HepG2 (cell line): ENCODE results near the gene RAB27B. TPM values are rescaled to one million over a fixed set of nuclear protein-coding genes. Genes with fewer than 3 reads are reported as not detected.

Experiments
- ATAC-seq: fragments of 200-7000 bp; cut with Tn5 transposase; 3 replicates; pipeline ENCODE4 v1.9.1; 2020; ENCODE audit warnings: mild to moderate bottlenecking, moderate library complexity
- BruUV-seq: library from RNA; stranded (reverse); fragments of 400-500 nt; replicated peaks from 2 replicates; lab custom pipeline; 2021; lab: Mats Ljungman, UMichigan
- CTCF ChIA-PET: fragments of 300-600 bp; formaldehyde crosslinking; extraction: SDS; loops from one replicate; lab custom pipeline; 2021; ENCODE audit warnings: low total read pairs, inconsistent platforms, low intra/inter-chr PET ratio; lab: Yijun Ruan, JAX
- POLR2A ChIA-PET: fragments of 350-600 bp; sonication (Branson Sonifier 250); formaldehyde crosslinking; loops from one replicate; lab custom pipeline; 2020; ENCODE audit warnings: antibody characterized with exemption, inconsistent platforms; lab: Yijun Ruan, JAX
- DNase-seq: peaks from one replicate; pipeline ENCODE4 v3.0.0-alpha.2; 2015; ENCODE audit warnings: low spot score
- FAIRE-seq: peaks from 3 replicates; lab custom pipeline; 2011; peaks lifted over from hg19 to GRCh38; lab: Jason Lieb, UNC
- H2AFZ ChIP-seq: one replicate; pipeline ENCODE4 v1.6.1; 2011; ENCODE audit warnings: low read length, inconsistent platforms
- H3K27ac ChIP-seq: fragments of 300-600 bp; 3 replicates; pipeline ENCODE4 v1.8.0; 2011; ENCODE audit warnings: mixed run types, mild to moderate bottlenecking, mixed read lengths, low read length, inconsistent platforms; ENCODE audit not compliant: insufficient read depth; ENCODE audit errors: extremely low read length
- H3K27me3 ChIP-seq, 2 experiments: fragments of 200-600 bp in 1 of 2; 2 replicates in 1 of 2; 3 replicates in 1 of 2; pipeline versions ENCODE4 v1.6.0 to v1.8.0; 2011; ENCODE audit warnings: low read length in 2 of 2, mild to moderate bottlenecking in 2 of 2, moderate library complexity in 2 of 2, inconsistent platforms in 1 of 2; ENCODE audit not compliant: insufficient read depth in 2 of 2, control insufficient read depth in 1 of 2
- H3K36me3 ChIP-seq, 2 experiments: fragments of 200-600 bp in 1 of 2; replicated peaks in 1 of 2; 2 replicates in 1 of 2; 3 replicates in 1 of 2; pipeline versions ENCODE4 v1.5.1 to v1.8.0; 2011; ENCODE audit warnings: low read length in 2 of 2, inconsistent platforms in 1 of 2; ENCODE audit not compliant: insufficient read depth in 2 of 2, control insufficient read depth in 1 of 2
- H3K4me1 ChIP-seq: 2 replicates; pipeline ENCODE4 v1.5.1; 2012; ENCODE audit warnings: low read length, inconsistent platforms; ENCODE audit not compliant: insufficient read depth
- H3K4me2 ChIP-seq: 2 replicates; pipeline ENCODE4 v1.6.0; 2011; ENCODE audit warnings: low read depth, low read length, inconsistent platforms
- H3K4me3 ChIP-seq, 3 experiments: fragments of 200-600 bp in 1 of 3; sonication (generic), shearing (Covaris generic) in 1 of 3; replicated peaks in 1 of 3; 2 replicates each; pipeline ENCODE4 v1.5.1; 2011 to 2016; ENCODE audit warnings: low read length in 3 of 3, inconsistent platforms in 2 of 3, low read depth in 2 of 3, mild to moderate bottlenecking in 2 of 3, control low read depth in 1 of 3, mixed read lengths in 1 of 3; ENCODE audit not compliant: insufficient read depth in 1 of 3
- H3K79me2 ChIP-seq: one replicate; pipeline ENCODE4 v1.6.1; 2011; ENCODE audit warnings: low read length, inconsistent platforms; ENCODE audit not compliant: insufficient read depth
- H3K9ac ChIP-seq: 2 replicates; pipeline ENCODE4 v1.6.0; 2011; ENCODE audit warnings: mild to moderate bottlenecking, low read depth, low read length, inconsistent platforms; ENCODE audit not compliant: insufficient read depth
- H3K9me3 ChIP-seq: 2 replicates; pipeline ENCODE4 v1.5.1; 2012; ENCODE audit warnings: mild to moderate bottlenecking, low read length
- H4K20me1 ChIP-seq: 2 replicates; pipeline ENCODE4 v1.6.0; 2011; ENCODE audit warnings: inconsistent platforms, mild to moderate bottlenecking, low read length, moderate library complexity; ENCODE audit not compliant: insufficient read depth
- BORCS8-MEF2B ChIP-seq: sonication (generic); formaldehyde crosslinking; IDR thresholded peaks from 2 replicates; pipeline ENCODE4 v1.8.0; 2022; ENCODE audit warnings: mild to moderate bottlenecking, missing genetic modification reagents
- ZNF343 ChIP-seq: sonication (generic); formaldehyde crosslinking; IDR thresholded peaks from 2 replicates; pipeline ENCODE4 v1.4.0; 2020; ENCODE audit warnings: mild to moderate bottlenecking, missing genetic modification reagents
- ZNF678 ChIP-seq: sonication (generic); formaldehyde crosslinking; IDR thresholded peaks from 2 replicates; pipeline ENCODE4 v1.4.0; 2020; ENCODE audit warnings: mild to moderate bottlenecking, missing genetic modification reagents
- ZNF709 ChIP-seq: sonication (generic); formaldehyde crosslinking; IDR thresholded peaks from 2 replicates; pipeline ENCODE4 v1.5.0; 2020; ENCODE audit warnings: mild to moderate bottlenecking, missing genetic modification reagents
- ZSCAN21 ChIP-seq: sonication (generic); formaldehyde crosslinking; IDR thresholded peaks from 2 replicates; pipeline ENCODE4 v1.8.0; 2022; ENCODE audit warnings: mild to moderate bottlenecking, missing genetic modification reagents, moderate library complexity, borderline replicate concordance
- WGBS: methylation state at CpG from one replicate; pipeline ENCODE4 v1.1.6; 2017; ENCODE audit warnings: low lambda C conversion rate; 5-methylcytosine and 5-hydroxymethylcytosine counted together
- in situ Hi-C: cut with HindIII; loops from 2 replicates; pipeline ENCODE4 v1.10.0; 2017; ENCODE audit warnings: low pct_unique_long_range_greater_than_20kb; ENCODE audit not compliant: extremely low pct_ligation_motif_present
- intact Hi-C: fragments of 100-400 bp; cut with micrococcal nuclease; formaldehyde crosslinking; loops from one replicate; pipeline ENCODE4 v1.10.0; 2022; ENCODE audit not compliant: unreplicated experiment
- polyA plus RNA-seq, 8 experiments: library from polyadenylated mRNA; depleted of rRNA in 3 of 8; stranded (reverse) in 7 of 8; unstranded in 1 of 8; fragments of >200 nt; fragmentation: Illumina TruSeq in 4 of 8; extraction: Trizol in 4 of 8; gene quantifications; 2 replicates each; pipeline versions ENCODE4 v1.2.1 to v1.2.3, GENCODE V29; 2011 to 2016; ENCODE audit warnings: low read depth in 4 of 8, missing spikeins in 1 of 8, mixed read lengths in 1 of 8; ENCODE audit not compliant: insufficient read depth in 1 of 8
- total RNA-seq, 5 experiments: library from RNA; depleted of rRNA; stranded (reverse); fragments of >200 nt; fragmentation: Illumina TruSeq; extraction: Trizol; gene quantifications; 2 replicates each; pipeline ENCODE4 v1.2.3, GENCODE V29; 2016; ENCODE audit warnings: low read depth in 1 of 5
- TF ChIP-seq, protein P1 (sequence below): sonication (generic); formaldehyde crosslinking; IDR thresholded peaks from 2 replicates; pipeline ENCODE4 v1.8.1; 2022; ENCODE audit warnings: low read depth, mild to moderate bottlenecking, missing genetic modification reagents
- TF ChIP-seq, protein P2 (sequence below): sonication (generic); formaldehyde crosslinking; IDR thresholded peaks from 2 replicates; pipeline ENCODE4 v1.4.0; 2020; ENCODE audit warnings: missing genetic modification reagents, borderline replicate concordance

RAB27B gene
- total and polyA plus RNA-seq, 2 of the 13 experiments (the other 11 are each of a cell fraction or from before 2014, with no cell fraction given) = not detected

DNA sequence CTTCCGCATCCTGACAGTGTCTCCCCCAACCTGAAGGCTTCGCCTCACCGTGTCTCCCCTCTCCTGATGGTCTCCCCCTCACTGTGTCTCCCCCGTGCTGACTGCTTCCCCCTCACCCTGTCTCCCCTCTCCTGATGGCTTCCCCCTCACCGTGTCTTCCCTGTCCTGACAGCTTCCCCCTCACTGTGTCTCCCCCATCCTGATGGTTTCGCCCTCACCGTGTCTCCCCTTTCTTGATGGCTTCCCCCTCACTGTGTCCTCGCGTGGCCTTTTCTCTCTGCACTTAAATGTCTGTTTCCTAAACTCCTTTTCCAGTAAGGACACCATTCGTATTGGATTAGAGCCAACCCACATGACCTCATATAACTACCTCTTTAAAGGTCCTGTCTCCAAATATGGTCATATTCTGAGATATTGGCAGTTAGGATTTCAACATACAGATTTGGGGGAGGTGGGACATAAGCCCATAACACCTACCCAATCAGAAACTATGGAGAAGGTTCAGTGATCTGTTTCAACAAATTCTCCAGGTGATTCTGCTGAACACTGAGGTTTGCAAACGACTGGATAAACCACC, 47.9 kb upstream of the RAB27B start:
- POLR2A ChIA-PET = no interaction called here

GRCh38 chr18:54780970-54781369, 47.3 kb upstream of the RAB27B start:
- FAIRE-seq = no peak
- H3K27ac ChIP-seq = no peak overlapping the region

More for the DNA sequence above, 47.9 kb upstream of the RAB27B start:
- no TSS peak for BruUV-seq
- no peak for FAIRE-seq
- 36% methylated on average over 10 of the region's 11 CpGs for WGBS
- Histone ChIP-seq H3K4me1 (no peaks in the 10 kb centered on the region), H3K27ac (no peak overlapping the region), H3K9me3 (no peaks in the 10 kb centered on the region), H3K36me3 (no peaks in the 10 kb centered on the region), H4K20me1 (no peaks in the 10 kb centered on the region), H3K4me2 (no peak overlapping the region), H3K27me3 (no peaks in the 10 kb centered on the region), H2AFZ (no peak overlapping the region), H3K79me2 (no peaks in the 10 kb centered on the region), H3K4me3 (no peak overlapping the region), H3K9ac (no peak overlapping the region)
- in situ Hi-C loops = no loop called here
- ATAC-seq = no peak
- CTCF ChIA-PET = no interaction called here
- no peak for DNase-seq
- intact Hi-C loops = no loop called here
- TF ChIP-seq ZSCAN21 (CRISPR knock-in tag) (no peak), BORCS8-MEF2B (CRISPR knock-in tag) (no peak), ZNF709 (CRISPR knock-in tag) (no peak)
- TF ChIP-seq, protein P1, sequence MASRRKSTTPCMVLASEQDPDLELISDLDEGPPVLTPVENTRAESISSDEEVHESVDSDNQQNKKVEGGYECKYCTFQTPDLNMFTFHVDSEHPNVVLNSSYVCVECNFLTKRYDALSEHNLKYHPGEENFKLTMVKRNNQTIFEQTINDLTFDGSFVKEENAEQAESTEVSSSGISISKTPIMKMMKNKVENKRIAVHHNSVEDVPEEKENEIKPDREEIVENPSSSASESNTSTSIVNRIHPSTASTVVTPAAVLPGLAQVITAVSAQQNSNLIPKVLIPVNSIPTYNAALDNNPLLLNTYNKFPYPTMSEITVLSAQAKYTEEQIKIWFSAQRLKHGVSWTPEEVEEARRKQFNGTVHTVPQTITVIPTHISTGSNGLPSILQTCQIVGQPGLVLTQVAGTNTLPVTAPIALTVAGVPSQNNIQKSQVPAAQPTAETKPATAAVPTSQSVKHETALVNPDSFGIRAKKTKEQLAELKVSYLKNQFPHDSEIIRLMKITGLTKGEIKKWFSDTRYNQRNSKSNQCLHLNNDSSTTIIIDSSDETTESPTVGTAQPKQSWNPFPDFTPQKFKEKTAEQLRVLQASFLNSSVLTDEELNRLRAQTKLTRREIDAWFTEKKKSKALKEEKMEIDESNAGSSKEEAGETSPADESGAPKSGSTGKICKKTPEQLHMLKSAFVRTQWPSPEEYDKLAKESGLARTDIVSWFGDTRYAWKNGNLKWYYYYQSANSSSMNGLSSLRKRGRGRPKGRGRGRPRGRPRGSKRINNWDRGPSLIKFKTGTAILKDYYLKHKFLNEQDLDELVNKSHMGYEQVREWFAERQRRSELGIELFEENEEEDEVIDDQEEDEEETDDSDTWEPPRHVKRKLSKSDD = no peak

More at GRCh38 chr18:54780970-54781369, 47.3 kb upstream of the RAB27B start:
- no peaks in the 10 kb centered on the region for H3K27me3 ChIP-seq
- H4K20me1 ChIP-seq = no peaks in the 10 kb centered on the region
- no peak for ATAC-seq
- no TSS peak for BruUV-seq
- H3K9ac ChIP-seq = no peak overlapping the region
- TF ChIP-seq, protein P2, sequence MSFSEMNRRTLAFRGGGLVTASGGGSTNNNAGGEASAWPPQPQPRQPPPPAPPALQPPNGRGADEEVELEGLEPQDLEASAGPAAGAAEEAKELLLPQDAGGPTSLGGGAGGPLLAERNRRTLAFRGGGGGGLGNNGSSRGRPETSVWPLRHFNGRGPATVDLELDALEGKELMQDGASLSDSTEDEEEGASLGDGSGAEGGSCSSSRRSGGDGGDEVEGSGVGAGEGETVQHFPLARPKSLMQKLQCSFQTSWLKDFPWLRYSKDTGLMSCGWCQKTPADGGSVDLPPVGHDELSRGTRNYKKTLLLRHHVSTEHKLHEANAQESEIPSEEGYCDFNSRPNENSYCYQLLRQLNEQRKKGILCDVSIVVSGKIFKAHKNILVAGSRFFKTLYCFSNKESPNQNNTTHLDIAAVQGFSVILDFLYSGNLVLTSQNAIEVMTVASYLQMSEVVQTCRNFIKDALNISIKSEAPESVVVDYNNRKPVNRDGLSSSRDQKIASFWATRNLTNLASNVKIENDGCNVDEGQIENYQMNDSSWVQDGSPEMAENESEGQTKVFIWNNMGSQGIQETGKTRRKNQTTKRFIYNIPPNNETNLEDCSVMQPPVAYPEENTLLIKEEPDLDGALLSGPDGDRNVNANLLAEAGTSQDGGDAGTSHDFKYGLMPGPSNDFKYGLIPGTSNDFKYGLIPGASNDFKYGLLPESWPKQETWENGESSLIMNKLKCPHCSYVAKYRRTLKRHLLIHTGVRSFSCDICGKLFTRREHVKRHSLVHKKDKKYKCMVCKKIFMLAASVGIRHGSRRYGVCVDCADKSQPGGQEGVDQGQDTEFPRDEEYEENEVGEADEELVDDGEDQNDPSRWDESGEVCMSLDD (CRISPR knock-in tag) = no peak
- TF ChIP-seq ZNF343 = no peak
- no peak for TF ChIP-seq ZNF678
- H2AFZ ChIP-seq = no peak overlapping the region
- in situ Hi-C loops = no loop called here
- intact Hi-C loops = no loop called here
- no peaks in the 10 kb centered on the region for H3K36me3 ChIP-seq
- POLR2A ChIA-PET = no interaction called here
- CTCF ChIA-PET = no interaction called here
- no peak overlapping the region for H3K4me2 ChIP-seq
- no peaks in the 10 kb centered on the region for H3K79me2 ChIP-seq
- H3K9me3 ChIP-seq = no peaks in the 10 kb centered on the region
- no peaks in the 10 kb centered on the region for H3K4me1 ChIP-seq
- DNase-seq = no peak
- H3K4me3 ChIP-seq = no peak overlapping the region
- 17% methylated on average over 1 of the region's 2 CpGs for WGBS
